CD4-positive, alpha-beta T cell (primary cell): Measurements from ENCODE around the gene ZNF467. TPM values are rescaled to one million over a fixed set of nuclear protein-coding genes. Genes with fewer than 3 reads are reported as not detected.
A peak's percentile ranks its signal among the peaks of the same experiment; 100 is the strongest.

ENCODE experiments used
- ATAC-seq: fragments of 200-7000 bp; cut with Tn5 transposase; one replicate; pipeline ENCODE4 v1.10.0; 2022; ENCODE audit warnings: mild to moderate bottlenecking; ENCODE audit not compliant: poor library complexity
- CTCF ChIA-PET: fragments of 350-600 bp; sonication (Branson Sonifier 250); formaldehyde crosslinking; loops from one replicate; lab custom pipeline; 2021; ENCODE audit warnings: antibody characterized with exemption, inconsistent platforms; lab: Charles Lee
- POLR2A ChIA-PET: fragments of 350-600 bp; sonication (Branson Sonifier 250); formaldehyde crosslinking; loops from one replicate; lab custom pipeline; 2021; ENCODE audit warnings: antibody characterized with exemption, inconsistent platforms; lab: Charles Lee
- DNase-seq, 14 experiments: peaks; one replicate each; pipeline ENCODE4 v3.0.0-alpha.2; 2013 to 2020; ENCODE audit warnings: mixed read lengths in 2 of 14
- H3K27ac ChIP-seq, 2 donors: one replicate each; pipeline versions ENCODE4 v1.5.1 to v1.7.0; 2013; ENCODE audit warnings: low read length in 2 of 2, low read depth in 1 of 2, mild to moderate bottlenecking in 1 of 2
- H3K27me3 ChIP-seq, 2 experiments: 1 replicate in 1 of 2; 2 replicates in 1 of 2; pipeline versions ENCODE4 v1.6.1 to v1.7.0; 2013; ENCODE audit warnings: low read length in 2 of 2, control low read depth in 1 of 2, mild to moderate bottlenecking in 1 of 2, moderate library complexity in 1 of 2; ENCODE audit not compliant: insufficient read depth in 2 of 2, control insufficient read depth in 1 of 2
- H3K36me3 ChIP-seq: one replicate; pipeline ENCODE4 v1.6.1; 2013; ENCODE audit warnings: low read length, control low read depth; ENCODE audit not compliant: insufficient read depth
- H3K4me1 ChIP-seq: one replicate; pipeline ENCODE4 v1.6.1; 2013; ENCODE audit warnings: low read length, control low read depth; ENCODE audit not compliant: insufficient read depth
- H3K4me3 ChIP-seq: one replicate; pipeline ENCODE4 v1.5.1; 2013; ENCODE audit warnings: mild to moderate bottlenecking, low read length, moderate library complexity
- H3K9me3 ChIP-seq, 2 experiments: 1 replicate in 1 of 2; 2 replicates in 1 of 2; pipeline versions ENCODE4 v1.6.1 to v1.7.0; 2013; ENCODE audit warnings: low read length in 2 of 2, mild to moderate bottlenecking in 2 of 2, control low read depth in 1 of 2, moderate library complexity in 1 of 2; ENCODE audit not compliant: control insufficient read depth in 1 of 2, insufficient read depth in 1 of 2
- H3K27ac Mint-ChIP-seq: one replicate; pipeline ENCODE4 v1.8.0; 2020; ENCODE audit warnings: mixed read lengths
- H3K27me3 Mint-ChIP-seq: one replicate; pipeline ENCODE4 v1.8.0; 2021; ENCODE audit warnings: mixed read lengths
- H3K36me3 Mint-ChIP-seq: one replicate; pipeline ENCODE4 v1.8.0; 2021; ENCODE audit warnings: low read depth, mixed read lengths
- H3K4me1 Mint-ChIP-seq: one replicate; pipeline ENCODE4 v1.8.0; 2021; ENCODE audit warnings: low read depth, mixed read lengths
- H3K4me3 Mint-ChIP-seq: one replicate; pipeline ENCODE4 v1.8.0; 2020; ENCODE audit warnings: mild to moderate bottlenecking, mixed read lengths
- H3K9me3 Mint-ChIP-seq: one replicate; pipeline ENCODE4 v1.8.0; 2020; ENCODE audit warnings: mixed read lengths
- intact Hi-C, 2 experiments: fragments of 100-400 bp; cut with DNase I in 1 of 2; cut with micrococcal nuclease in 1 of 2; formaldehyde crosslinking; loops; one replicate each; pipeline versions ENCODE4 v1.15.1 to v1.9.0; 2023 to 2025; cut with DNase I, micrococcal nuclease
- total RNA-seq, 174 experiments: library from RNA in 2 of 174; stranded (reverse) in 2 of 174; gene quantifications; one replicate each; pipeline ENCODE4 v1.2.3 and lab custom pipeline; 2021 to 2026
- TF ChIP-seq, protein P1 (sequence below): fragments of 200-600 bp; IDR thresholded peaks from one replicate; pipeline ENCODE4 v1.8.0; 2022; ENCODE audit warnings: antibody characterized with exemption, mild to moderate bottlenecking

The ZNF467 gene
- total RNA-seq, 2 experiments from 2014 or later = 4.1 to 4.3 TPM

DNA sequence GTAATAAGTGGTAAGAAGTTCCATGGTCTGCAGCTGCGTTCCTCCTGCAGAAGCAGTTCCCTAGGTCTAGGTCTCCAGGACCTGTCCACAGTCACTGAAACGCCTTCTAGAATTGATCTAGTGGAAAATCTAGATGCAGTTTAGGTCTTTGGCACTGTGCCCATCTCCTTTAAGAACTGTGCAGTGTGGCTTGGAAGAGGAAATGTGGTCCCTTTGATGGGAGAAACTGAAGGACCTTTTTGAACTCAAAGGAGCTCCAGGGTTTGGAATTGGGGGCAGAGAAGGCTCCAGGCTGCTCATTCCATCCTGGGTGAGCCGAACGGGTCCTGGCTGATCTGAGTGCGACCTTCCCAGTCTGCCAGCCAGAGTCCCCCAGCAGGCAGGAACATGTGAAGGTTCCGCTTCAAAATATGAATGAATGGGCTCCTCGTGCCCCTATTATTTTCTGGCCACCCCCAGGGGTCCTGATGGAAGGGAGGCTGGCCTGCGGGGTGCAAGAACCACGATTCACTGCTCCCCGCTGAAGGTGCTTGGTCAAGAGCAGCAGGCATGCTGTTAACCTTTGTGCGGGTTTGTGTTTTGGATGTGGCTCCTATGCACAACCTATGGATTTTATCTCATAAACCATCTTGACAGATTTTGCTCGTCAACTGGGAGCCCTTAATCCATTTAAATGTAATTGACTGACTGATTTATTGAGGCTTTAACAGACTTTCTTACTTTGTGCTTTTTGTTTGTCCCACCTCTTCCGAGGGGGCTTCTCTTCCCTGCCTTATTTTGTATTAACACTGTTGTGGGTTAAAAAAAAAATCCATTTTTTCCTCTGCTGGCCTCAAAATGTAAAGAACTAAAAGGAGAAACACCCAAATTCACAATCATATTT, 36.7 kb downstream of the ZNF467 start:
- H3K4me1 Mint-ChIP-seq = peaks cover 17% of the 10 kb centered on the region
- no peak overlapping the region for H3K4me3 Mint-ChIP-seq
- peaks cover 3 to 24% of the 10 kb centered on the region in 2 experiments for H3K27me3 ChIP-seq
- TF ChIP-seq, protein P1, sequence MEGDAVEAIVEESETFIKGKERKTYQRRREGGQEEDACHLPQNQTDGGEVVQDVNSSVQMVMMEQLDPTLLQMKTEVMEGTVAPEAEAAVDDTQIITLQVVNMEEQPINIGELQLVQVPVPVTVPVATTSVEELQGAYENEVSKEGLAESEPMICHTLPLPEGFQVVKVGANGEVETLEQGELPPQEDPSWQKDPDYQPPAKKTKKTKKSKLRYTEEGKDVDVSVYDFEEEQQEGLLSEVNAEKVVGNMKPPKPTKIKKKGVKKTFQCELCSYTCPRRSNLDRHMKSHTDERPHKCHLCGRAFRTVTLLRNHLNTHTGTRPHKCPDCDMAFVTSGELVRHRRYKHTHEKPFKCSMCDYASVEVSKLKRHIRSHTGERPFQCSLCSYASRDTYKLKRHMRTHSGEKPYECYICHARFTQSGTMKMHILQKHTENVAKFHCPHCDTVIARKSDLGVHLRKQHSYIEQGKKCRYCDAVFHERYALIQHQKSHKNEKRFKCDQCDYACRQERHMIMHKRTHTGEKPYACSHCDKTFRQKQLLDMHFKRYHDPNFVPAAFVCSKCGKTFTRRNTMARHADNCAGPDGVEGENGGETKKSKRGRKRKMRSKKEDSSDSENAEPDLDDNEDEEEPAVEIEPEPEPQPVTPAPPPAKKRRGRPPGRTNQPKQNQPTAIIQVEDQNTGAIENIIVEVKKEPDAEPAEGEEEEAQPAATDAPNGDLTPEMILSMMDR = no peak
- intact Hi-C loops = no loop called here
- DNase-seq (peak in 1 of 14 experiments; percentile 18), ATAC-seq (no peak)
- CTCF ChIA-PET = no interaction called here
- no peak overlapping the region for H3K27ac ChIP-seq
- peaks cover 7% of the 10 kb centered on the region for H3K36me3 ChIP-seq
- peaks cover 57% of the 10 kb centered on the region for H3K27me3 Mint-ChIP-seq
- peaks cover 18% of the 10 kb centered on the region for H3K36me3 Mint-ChIP-seq
- H3K27ac Mint-ChIP-seq = no peak overlapping the region
- no peak overlapping the region for H3K4me3 ChIP-seq
- H3K9me3 ChIP-seq = no peaks in the 10 kb centered on the region
- POLR2A ChIA-PET = no interaction called here
- H3K4me1 ChIP-seq = peaks cover 12% of the 10 kb centered on the region
- no peaks in the 10 kb centered on the region for H3K9me3 Mint-ChIP-seq

DNA sequence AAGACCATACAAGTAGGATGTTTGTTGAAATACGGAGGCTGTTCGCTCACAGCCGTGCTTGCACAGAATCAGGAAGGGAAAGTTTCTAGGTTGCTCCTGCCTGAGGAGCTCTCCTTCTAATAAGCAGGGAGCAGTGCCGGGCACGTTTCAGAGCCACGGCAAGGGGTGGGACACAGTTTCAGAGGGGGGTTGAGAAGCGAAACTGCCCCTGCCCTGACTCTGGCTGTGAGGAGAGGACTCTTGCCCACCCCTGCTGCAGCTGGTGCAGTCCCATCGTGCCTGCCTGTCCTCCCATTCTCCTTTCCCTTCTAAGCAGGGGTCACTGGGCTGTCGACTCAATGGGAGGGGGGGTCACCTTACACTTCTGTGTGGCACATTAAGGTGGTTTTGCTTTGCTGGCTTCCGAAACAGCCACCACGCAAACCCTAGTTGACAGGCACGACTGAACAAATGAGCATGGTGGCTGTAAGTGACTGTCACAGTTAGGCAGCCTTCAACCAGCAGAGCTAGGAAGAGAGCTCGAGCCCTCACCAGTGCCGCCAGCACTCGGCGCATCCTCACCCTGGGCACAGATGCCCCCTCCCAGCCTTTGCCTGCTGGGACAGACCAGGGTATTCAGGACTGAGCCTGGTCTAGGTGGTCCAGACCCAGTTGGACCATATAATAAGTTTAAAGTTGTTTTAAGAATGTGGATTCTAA, 37.5 kb downstream of the ZNF467 start:
- H3K36me3 Mint-ChIP-seq = peaks cover 25% of the 10 kb centered on the region
- Histone ChIP-seq H3K27me3 (peaks cover 0 to 24% of the 10 kb centered on the region in 2 experiments), H3K4me3 (no peak overlapping the region), H3K4me1 (peaks cover 9% of the 10 kb centered on the region), H3K9me3 (no peaks in the 10 kb centered on the region), H3K27ac (no peak overlapping the region), H3K36me3 (peaks cover 10% of the 10 kb centered on the region)
- H3K27ac Mint-ChIP-seq = no peak overlapping the region
- POLR2A ChIA-PET = no interaction called here
- H3K27me3 Mint-ChIP-seq = peaks cover 49% of the 10 kb centered on the region
- peaks cover 15% of the 10 kb centered on the region for H3K4me1 Mint-ChIP-seq
- intact Hi-C loops = no loop called here
- ATAC-seq (peak; percentile 24), DNase-seq (no peak)
- CTCF ChIA-PET = no interaction called here
- TF ChIP-seq, protein P1 = no peak
- H3K4me3 Mint-ChIP-seq = no peak overlapping the region
- H3K9me3 Mint-ChIP-seq = no peaks in the 10 kb centered on the region

DNA sequence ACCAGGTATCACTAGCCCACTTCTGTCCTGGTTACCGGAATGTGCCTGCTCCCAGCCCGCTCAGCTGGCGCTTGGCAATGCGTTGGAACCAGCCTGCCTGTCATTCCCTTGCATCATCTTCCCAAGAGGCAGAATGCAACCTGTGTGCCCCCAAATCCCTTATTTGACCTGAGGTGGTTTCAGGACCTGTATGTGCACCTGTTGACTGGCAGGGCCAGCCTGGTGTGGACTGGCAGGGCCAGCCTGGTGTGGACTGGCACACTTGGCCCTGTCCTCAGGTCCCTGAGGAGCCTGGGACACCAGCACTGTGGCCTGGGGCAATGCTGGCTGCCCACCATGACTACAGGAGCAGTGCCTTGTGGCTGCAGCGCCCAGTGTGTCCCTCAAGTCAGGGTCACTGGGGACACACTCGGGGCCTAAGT, 38.2 kb downstream of the ZNF467 start:
- DNase-seq (no peak), ATAC-seq (no peak)
- no peak overlapping the region for H3K27ac Mint-ChIP-seq
- TF ChIP-seq, protein P1 = no peak
- peaks cover 15% of the 10 kb centered on the region for H3K4me1 Mint-ChIP-seq
- H3K4me3 Mint-ChIP-seq = no peak overlapping the region
- intact Hi-C loops = no loop called here
- no peaks in the 10 kb centered on the region for H3K9me3 ChIP-seq
- H3K4me1 ChIP-seq = peaks cover 9% of the 10 kb centered on the region
- no peaks in the 10 kb centered on the region for H3K9me3 Mint-ChIP-seq
- peaks cover 0 to 20% of the 10 kb centered on the region in 2 experiments for H3K27me3 ChIP-seq
- H3K27ac ChIP-seq = no peak overlapping the region
- H3K4me3 ChIP-seq = no peak overlapping the region
- H3K36me3 Mint-ChIP-seq = peaks cover 31% of the 10 kb centered on the region
- POLR2A ChIA-PET = no interaction called here
- CTCF ChIA-PET = no interaction called here
- peaks cover 17% of the 10 kb centered on the region for H3K36me3 ChIP-seq
- peaks cover 42% of the 10 kb centered on the region for H3K27me3 Mint-ChIP-seq
